Motor neuron (in vitro differentiated cells): Measurements from ENCODE around the gene TTC21A. TPM values are rescaled to one million over a fixed set of nuclear protein-coding genes. Genes with fewer than 3 reads are reported as not detected.

Experiments
- ATAC-seq, 8 experiments: fragments of 200-7000 bp; cut with Tn5 transposase; replicated peaks in 6 of 8; 2 replicates each; pipeline ENCODE4 v1.8.0; 2021; ENCODE audit warnings: mild to moderate bottlenecking in 8 of 8, moderate library complexity in 8 of 8
- H3K27ac ChIP-seq, 2 donors: fragments of 250-450 bp; sonication (Bioruptor Pico); 2 replicates each; pipeline ENCODE4 v1.9.0; 2021; ENCODE audit warnings: antibody characterized with exemption in 2 of 2, mild to moderate bottlenecking in 2 of 2, moderate library complexity in 1 of 2
- H3K4me1 ChIP-seq, 2 donors: fragments of 250-450 bp; sonication (Bioruptor Pico); replicated peaks in 1 of 2; 2 replicates each; pipeline ENCODE4 v1.6.1; 2021; ENCODE audit warnings: antibody characterized with exemption in 2 of 2, mild to moderate bottlenecking in 2 of 2, moderate library complexity in 1 of 2
- H3K4me3 ChIP-seq, 5 donors: fragments of 250-450 bp; sonication (Bioruptor Pico); 2 replicates each; pipeline ENCODE4 v1.9.0; 2021; ENCODE audit warnings: antibody characterized with exemption in 5 of 5, mild to moderate bottlenecking in 5 of 5, moderate library complexity in 4 of 5
- WGBS, 10 experiments: fragments of 450-650 bp; shearing (Covaris generic); methylation state at CpG; one replicate each; pipeline ENCODE4 v1.0.0; 2022; 5-methylcytosine and 5-hydroxymethylcytosine counted together
- in situ Hi-C, 9 experiments: fragments of 400-800 bp; cut with MboI; loops; one replicate each; pipeline ENCODE4 v1.15.0; 2021; ENCODE audit warnings: low sequenced_read_pairs in 9 of 9, low pct_unique_long_range_greater_than_20kb in 2 of 9; ENCODE audit not compliant: unreplicated experiment in 9 of 9
- total RNA-seq, 8 experiments: library from RNA; unstranded; fragments of 300-600 nt; gene quantifications; 2 replicates each; pipeline versions ENCODE4 v1.2.3 to v1.2.4, GENCODE V29; 2022

The TTC21A gene
- total RNA-seq, 8 experiments from 2014 or later: 1.6 to 7.7 (median 5.1) TPM

GRCh38 chr3:39146611-39147591 is 39.4 kb downstream of the TTC21A start:
- peak; percentile 47 to 79 (median 74) for ATAC-seq
- Histone ChIP-seq H3K4me3 (peak overlapping the region in 1 of 5 donors; percentile 3), H3K4me1 (peaks cover 44 to 53% of the 10 kb centered on the region in 2 donors), H3K27ac (peak overlapping the region in 1 of 2 donors; percentile 58)
- in situ Hi-C loops: no loop called here
- WGBS, 10 experiments: 57 to 80% (median 60%) methylated on average over 1 to 4 of the region's 15 CpGs; no CpG with 5 or more reads in 7 of the 10 experiments

GRCh38 chr3:39147711-39148434 is 40.4 kb downstream of the TTC21A start:
- Histone ChIP-seq H3K4me1 (peaks cover 51 to 59% of the 10 kb centered on the region in 2 donors), H3K27ac (peak overlapping the region in 1 of 2 donors; percentile 58), H3K4me3 (no peak overlapping the region)
- no peak for ATAC-seq
- 17 to 90% (median 48%) methylated on average over 1 to 4 of the region's 9 CpGs; no CpG with 5 or more reads in 4 of the 10 experiments for WGBS, 10 experiments
- in situ Hi-C loops: no loop called here

GRCh38 chr3:39148435-39149058 is 41.1 kb downstream of the TTC21A start:
- Histone ChIP-seq H3K27ac (no peak overlapping the region), H3K4me3 (no peak overlapping the region), H3K4me1 (peaks cover 51 to 59% of the 10 kb centered on the region in 2 donors)
- WGBS, 10 experiments: 0 to 100% (median 59%) methylated on average over 1 to 2 of the region's 9 CpGs; no CpG with 5 or more reads in 6 of the 10 experiments
- ATAC-seq: no peak
- in situ Hi-C loops: no loop called here

GRCh38 chr3:39149059-39149455 is 41.6 kb downstream of the TTC21A start:
- Histone ChIP-seq H3K4me3 (no peak overlapping the region), H3K27ac (no peak overlapping the region), H3K4me1 (peaks cover 51 to 59% of the 10 kb centered on the region in 2 donors)
- 37 to 100% (median 79%) methylated on average over 1 to 4 of the region's 4 CpGs; no CpG with 5 or more reads in 3 of the 10 experiments for WGBS, 10 experiments
- in situ Hi-C loops: no loop called here
- ATAC-seq: no peak

- Histone ChIP-seq H3K4me3 (no peak overlapping the region), H3K27ac (no peak overlapping the region), H3K4me1 (peaks cover 51 to 59% of the 10 kb centered on the region in 2 donors)
- no peak for ATAC-seq
- 40 to 100% (median 88%) methylated on average over 1 to 3 of the region's 3 CpGs; no CpG with 5 or more reads in 2 of the 10 experiments for WGBS, 10 experiments
- in situ Hi-C loops: no loop called here
These were observed 42.1 kb downstream of the TTC21A start for GRCh38 chr3:39149498-39150147.

- H3K4me1 ChIP-seq: peaks cover 51 to 59% of the 10 kb centered on the region in 2 donors
These were observed 42.8 kb downstream of the TTC21A start for GRCh38 chr3:39150148-39150802.

GRCh38 chr3:39150803-39151631 is 43.5 kb downstream of the TTC21A start:
- ATAC-seq: peak; percentile 1 to 52 (median 36)
- Histone ChIP-seq H3K27ac (peak overlapping the region; percentile 39 to 77), H3K4me1 (peaks cover 46 to 56% of the 10 kb centered on the region in 2 donors), H3K4me3 (peak overlapping the region in 2 of 5 donors; percentile 57 to 71)
- WGBS, 10 experiments: 0 to 40% (median 25%) methylated on average over 1 to 5 of the region's 9 CpGs; no CpG with 5 or more reads in 2 of the 10 experiments
- in situ Hi-C loops: no loop called here

More at GRCh38 chr3:39150148-39150802, 42.8 kb downstream of the TTC21A start:
- ATAC-seq: no peak
- WGBS, 10 experiments: 40 to 100% (median 77%) methylated on average over 2 to 4 of the region's 5 CpGs; no CpG with 5 or more reads in 6 of the 10 experiments
- Histone ChIP-seq H3K4me3 (peak overlapping the region in 2 of 5 donors; percentile 57 to 71), H3K27ac (peak overlapping the region; percentile 39 to 77)
- in situ Hi-C loops: no loop called here

GRCh38 chr3:39153977-39154279 is 46.4 kb downstream of the TTC21A start:
- no peak for ATAC-seq
- H3K4me3 ChIP-seq: peak overlapping the region; percentile 46 to 71 (median 49)
- WGBS, 10 experiments: no CpG with 5 or more reads among the region's 9 CpGs
- H3K4me1 ChIP-seq: peaks cover 23 to 27% of the 10 kb centered on the region in 2 donors
- no peak overlapping the region for H3K27ac ChIP-seq
- in situ Hi-C loops: no loop called here

GRCh38 chr3:39154280-39155021 is 47.0 kb downstream of the TTC21A start:
- in situ Hi-C loops: no loop called here
- Histone ChIP-seq H3K27ac (no peak overlapping the region), H3K4me3 (no peak overlapping the region), H3K4me1 (peaks cover 23 to 26% of the 10 kb centered on the region in 2 donors)
- ATAC-seq: no peak
- WGBS, 10 experiments: 0 to 75% (median 35%) methylated on average over 1 to 10 of the region's 18 CpGs; no CpG with 5 or more reads in 4 of the 10 experiments

GRCh38 chr3:39156421-39156820 is 48.9 kb downstream of the TTC21A start:
- no peak overlapping the region for H3K4me3 ChIP-seq
- peaks cover 9 to 11% of the 10 kb centered on the region in 2 donors for H3K4me1 ChIP-seq
- 0 to 83% (median 50%) methylated on average over 1 to 4 of the region's 4 CpGs; no CpG with 5 or more reads in 4 of the 10 experiments for WGBS, 10 experiments
- in situ Hi-C loops: no loop called here
- no peak for ATAC-seq
- H3K27ac ChIP-seq: no peak overlapping the region

- Histone ChIP-seq H3K27ac (no peak overlapping the region), H3K4me3 (no peak overlapping the region), H3K4me1 (peaks cover 1 to 3% of the 10 kb centered on the region in 2 donors)
- WGBS, 10 experiments: 65 to 92% (median 82%) methylated on average over 4 to 7 of the region's 7 CpGs; no CpG with 5 or more reads in 1 of the 10 experiments
- in situ Hi-C loops: no loop called here
- no peak for ATAC-seq
These were observed 49.9 kb downstream of the TTC21A start for GRCh38 chr3:39157359-39157758.
